Stimulated activated CD8-positive, alpha-beta memory T cell treated with anti-CD3 and anti-CD28 coated beads, Interleukin-15, amount 100 ng/mL, for 4 hours (primary cell): ENCODE results near the gene XPR1.
"Not testable (repeated sequence)": the region's sequence is repeated elsewhere in the genome, so short reads cannot be mapped to it uniquely, and the experiment has no call there.

Experiments
- DNase-seq, 2 donors: peaks; one replicate each; pipeline ENCODE4 v3.0.0-alpha.2; 2020; ENCODE audit warnings: low read depth in 2 of 2

XPR1 gene

GRCh38 chr1:180644526-180645192 lies 12.8 kb downstream of the XPR1 start:
- DNase-seq: no peak

GRCh38 chr1:180645261-180645660 lies 13.4 kb downstream of the XPR1 start:
- DNase-seq: not testable (repeated sequence)

GRCh38 chr1:180646093-180646492 lies 14.3 kb downstream of the XPR1 start:
- DNase-seq: no peak

GRCh38 chr1:180646547-180646946 lies 14.7 kb downstream of the XPR1 start:
- DNase-seq: no peak

- no peak for DNase-seq
These were observed 21.0 kb downstream of the XPR1 start for GRCh38 chr1:180652792-180653191.

- no peak for DNase-seq
These were observed 30.9 kb downstream of the XPR1 start for GRCh38 chr1:180662709-180663108.

- DNase-seq: no peak
These were observed 38.9 kb downstream of the XPR1 start for GRCh38 chr1:180670681-180671080.

GRCh38 chr1:180672105-180672504 lies 40.3 kb downstream of the XPR1 start:
- no peak for DNase-seq

GRCh38 chr1:180672505-180672904 lies 40.7 kb downstream of the XPR1 start:
- DNase-seq: no peak

GRCh38 chr1:180674603-180675530 lies 43.0 kb downstream of the XPR1 start:
- DNase-seq: no peak

GRCh38 chr1:180675586-180675985 lies 43.8 kb downstream of the XPR1 start:
- DNase-seq: no peak

GRCh38 chr1:180680558-180681144 lies 48.8 kb downstream of the XPR1 start:
- no peak for DNase-seq

- not testable (repeated sequence) for DNase-seq
These were observed 51.3 kb downstream of the XPR1 start for GRCh38 chr1:180683117-180683516.

GRCh38 chr1:180691322-180691913 lies 59.6 kb downstream of the XPR1 start:
- DNase-seq: no peak

- no peak for DNase-seq
These were observed 61.9 kb downstream of the XPR1 start for GRCh38 chr1:180693564-180694244.

GRCh38 chr1:180695282-180695681 lies 63.5 kb downstream of the XPR1 start:
- no peak for DNase-seq

GRCh38 chr1:180696361-180696760 lies 64.5 kb downstream of the XPR1 start:
- no peak for DNase-seq

GRCh38 chr1:180698580-180698979 lies 66.8 kb downstream of the XPR1 start:
- no peak for DNase-seq

GRCh38 chr1:180702376-180702775 lies 70.6 kb downstream of the XPR1 start:
- DNase-seq: not testable (repeated sequence)

- not testable (repeated sequence) for DNase-seq
These were observed 78.9 kb downstream of the XPR1 start for GRCh38 chr1:180710746-180711145.

GRCh38 chr1:180711260-180711659 lies 79.4 kb downstream of the XPR1 start:
- not testable (repeated sequence) for DNase-seq

- DNase-seq: no peak
These were observed 88.9 kb downstream of the XPR1 start for GRCh38 chr1:180720753-180721152.
